HepG2 (cell line): ENCODE measurements around the gene SDR42E2. TPM values are rescaled to one million over a fixed set of nuclear protein-coding genes. Genes with fewer than 3 reads are reported as not detected.

ENCODE experiments used
- AGO2 ChIP-seq: fragments of 200-400 bp; formaldehyde crosslinking; optimal IDR thresholded peaks from 2 replicates; pipeline ENCODE3; 2017; ENCODE audit warnings: mild to moderate bottlenecking, low read depth, low read length, moderate library complexity
- EED ChIP-seq: sonication (generic); formaldehyde crosslinking; IDR thresholded peaks from 2 replicates; pipeline ENCODE4 v1.5.0; 2020; ENCODE audit warnings: mild to moderate bottlenecking, missing genetic modification reagents
- FOXK2 ChIP-seq: fragments of 450-650 bp; IDR thresholded peaks from 2 replicates; pipeline ENCODE4 v1.6.1; 2016
- JUNB ChIP-seq: sonication (generic); formaldehyde crosslinking; IDR thresholded peaks from 2 replicates; pipeline ENCODE4 v1.8.0; 2022; ENCODE audit warnings: missing genetic modification reagents, mild to moderate bottlenecking, borderline replicate concordance
- KAT7 ChIP-seq: IDR thresholded peaks from 2 replicates; pipeline ENCODE4 v1.6.1; 2018; ENCODE audit warnings: borderline replicate concordance, missing compliant biosample characterization
- NR2F2 ChIP-seq: IDR thresholded peaks from 2 replicates; pipeline ENCODE4 v1.6.1; 2012; ENCODE audit warnings: low read depth, inconsistent platforms, borderline replicate concordance
- PHF8 ChIP-seq: sonication (generic); formaldehyde crosslinking; IDR thresholded peaks from 2 replicates; pipeline ENCODE4 v1.5.0; 2020; ENCODE audit warnings: missing genetic modification reagents
- RBFOX2 ChIP-seq: fragments of 200-400 bp; formaldehyde crosslinking; IDR thresholded peaks from 2 replicates; pipeline ENCODE4 v1.6.1; 2017; ENCODE audit warnings: low read depth, mild to moderate bottlenecking, low read length
- STAG1 ChIP-seq: sonication (generic); formaldehyde crosslinking; IDR thresholded peaks from 2 replicates; pipeline ENCODE4 v1.4.0; 2020; ENCODE audit warnings: missing genetic modification reagents
- TAF1 ChIP-seq: sonication (generic); formaldehyde crosslinking; IDR thresholded peaks from 2 replicates; pipeline ENCODE4 v1.4.0; 2020; ENCODE audit warnings: missing genetic modification reagents
- ZBTB34 ChIP-seq: sonication (generic); formaldehyde crosslinking; IDR thresholded peaks from 2 replicates; pipeline ENCODE4 v1.8.0; 2022; ENCODE audit warnings: mild to moderate bottlenecking, missing genetic modification reagents
- ZNF101 ChIP-seq: sonication (generic); formaldehyde crosslinking; IDR thresholded peaks from 2 replicates; pipeline ENCODE4 v1.4.0; 2020; ENCODE audit warnings: mild to moderate bottlenecking, low read depth, missing genetic modification reagents, borderline replicate concordance
- ZNF136 ChIP-seq: sonication (generic); formaldehyde crosslinking; IDR thresholded peaks from 2 replicates; pipeline ENCODE4 v1.8.1; 2022; ENCODE audit warnings: low read depth, mild to moderate bottlenecking, moderate library complexity, missing genetic modification reagents
- ZNF556 ChIP-seq: sonication (generic); formaldehyde crosslinking; IDR thresholded peaks from 2 replicates; pipeline ENCODE4 v1.4.0; 2020; ENCODE audit warnings: mild to moderate bottlenecking, missing genetic modification reagents, borderline replicate concordance
- ZNF557 ChIP-seq: sonication (generic); formaldehyde crosslinking; IDR thresholded peaks from 2 replicates; pipeline ENCODE4 v1.4.0; 2020; ENCODE audit warnings: missing genetic modification reagents
- ZNF841 ChIP-seq: sonication (generic); formaldehyde crosslinking; IDR thresholded peaks from 2 replicates; pipeline ENCODE4 v1.8.1; 2023; ENCODE audit warnings: missing genetic modification reagents, borderline replicate concordance
- ZSCAN12 ChIP-seq: sonication (generic); formaldehyde crosslinking; IDR thresholded peaks from 2 replicates; pipeline ENCODE4 v1.9.0; 2021; ENCODE audit warnings: mild to moderate bottlenecking, missing genetic modification reagents
- ZSCAN21 ChIP-seq: sonication (generic); formaldehyde crosslinking; IDR thresholded peaks from 2 replicates; pipeline ENCODE4 v1.8.0; 2022; ENCODE audit warnings: mild to moderate bottlenecking, missing genetic modification reagents, moderate library complexity, borderline replicate concordance
- ZSCAN29 ChIP-seq: sonication (generic); formaldehyde crosslinking; conservative IDR thresholded peaks from 2 replicates; pipeline ENCODE4 v1.4.0; 2020; ENCODE audit warnings: mild to moderate bottlenecking, missing genetic modification reagents
- polyA plus RNA-seq, 8 experiments: library from polyadenylated mRNA; depleted of rRNA in 3 of 8; stranded (reverse) in 7 of 8; unstranded in 1 of 8; fragments of >200 nt; fragmentation: Illumina TruSeq in 4 of 8; extraction: Trizol in 4 of 8; gene quantifications; 2 replicates each; pipeline versions ENCODE4 v1.2.1 to v1.2.3, GENCODE V29; 2011 to 2016; ENCODE audit warnings: low read depth in 4 of 8, missing spikeins in 1 of 8, mixed read lengths in 1 of 8; ENCODE audit not compliant: insufficient read depth in 1 of 8
- total RNA-seq, 5 experiments: library from RNA; depleted of rRNA; stranded (reverse); fragments of >200 nt; fragmentation: Illumina TruSeq; extraction: Trizol; gene quantifications; 2 replicates each; pipeline ENCODE4 v1.2.3, GENCODE V29; 2016; ENCODE audit warnings: low read depth in 1 of 5
- TF ChIP-seq, protein P1 (sequence below): sonication (generic); formaldehyde crosslinking; IDR thresholded peaks from 2 replicates; pipeline ENCODE4 v1.4.0; 2020; ENCODE audit warnings: missing genetic modification reagents, borderline replicate concordance
- TF ChIP-seq, protein P2 (sequence below): sonication (generic); formaldehyde crosslinking; conservative IDR thresholded peaks from 2 replicates; pipeline ENCODE4 v1.8.0; 2022; ENCODE audit warnings: missing genetic modification reagents
- TF ChIP-seq, protein P3 (sequence below): sonication (generic); formaldehyde crosslinking; IDR thresholded peaks from 2 replicates; pipeline ENCODE4 v1.5.0; 2020; ENCODE audit warnings: mild to moderate bottlenecking, missing genetic modification reagents, moderate library complexity
- TF ChIP-seq, protein P4 (sequence below): sonication (generic); formaldehyde crosslinking; IDR thresholded peaks from 2 replicates; pipeline ENCODE4 v1.4.0; 2020; ENCODE audit warnings: missing genetic modification reagents, low read depth, mild to moderate bottlenecking, borderline replicate concordance

Gene SDR42E2
- total and polyA plus RNA-seq, 2 of the 13 experiments (the other 11 are each of a cell fraction or from before 2014, with no cell fraction given), result 0.05 to 0.11 TPM

DNA sequence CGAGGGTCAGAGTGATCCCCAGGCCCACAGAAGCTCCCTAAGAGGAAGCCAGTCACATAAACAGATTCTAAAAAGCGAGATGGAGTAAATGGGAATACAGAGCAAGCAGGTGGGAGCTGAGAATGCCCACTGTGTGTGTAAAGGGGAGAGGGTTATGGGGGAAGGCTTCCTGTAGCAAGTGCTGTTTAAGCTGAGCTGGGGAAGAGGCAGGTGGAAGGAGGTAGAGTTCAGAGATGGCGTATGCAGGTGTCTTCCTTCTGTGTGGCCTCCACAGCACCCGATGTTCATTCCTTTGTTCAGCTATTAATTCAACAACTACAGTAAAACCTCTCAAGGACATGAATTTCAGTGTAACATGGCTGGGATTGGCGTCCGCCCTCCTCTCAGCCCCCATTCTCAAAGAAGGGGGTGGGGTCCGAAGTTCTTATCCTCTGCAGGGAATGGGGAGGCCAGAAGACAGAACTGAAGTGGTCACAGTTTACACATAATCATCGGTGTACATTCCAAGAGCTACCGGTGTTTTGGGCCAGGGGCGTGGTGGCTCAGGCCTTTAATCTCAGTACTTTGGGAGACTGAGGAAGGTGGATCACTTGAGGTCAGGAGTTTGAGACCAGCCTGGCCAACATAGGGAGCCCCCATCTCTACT, 45.5 kb downstream of the SDR42E2 start (continued):
- TF ChIP-seq ZNF556, result no peak
- TF ChIP-seq ZSCAN21, result 0 out of 2 replicates have a peak, but pooled peaks have one; percentile 0
- TF ChIP-seq AGO2, result no peak
- 0 out of 2 replicates have a peak, but pooled peaks have one; percentile 23 for TF ChIP-seq ZSCAN12
- TF ChIP-seq STAG1 (CRISPR knock-in tag), result no peak
- TF ChIP-seq ZNF136 (CRISPR knock-in tag), result no peak
- TF ChIP-seq, protein P1, sequence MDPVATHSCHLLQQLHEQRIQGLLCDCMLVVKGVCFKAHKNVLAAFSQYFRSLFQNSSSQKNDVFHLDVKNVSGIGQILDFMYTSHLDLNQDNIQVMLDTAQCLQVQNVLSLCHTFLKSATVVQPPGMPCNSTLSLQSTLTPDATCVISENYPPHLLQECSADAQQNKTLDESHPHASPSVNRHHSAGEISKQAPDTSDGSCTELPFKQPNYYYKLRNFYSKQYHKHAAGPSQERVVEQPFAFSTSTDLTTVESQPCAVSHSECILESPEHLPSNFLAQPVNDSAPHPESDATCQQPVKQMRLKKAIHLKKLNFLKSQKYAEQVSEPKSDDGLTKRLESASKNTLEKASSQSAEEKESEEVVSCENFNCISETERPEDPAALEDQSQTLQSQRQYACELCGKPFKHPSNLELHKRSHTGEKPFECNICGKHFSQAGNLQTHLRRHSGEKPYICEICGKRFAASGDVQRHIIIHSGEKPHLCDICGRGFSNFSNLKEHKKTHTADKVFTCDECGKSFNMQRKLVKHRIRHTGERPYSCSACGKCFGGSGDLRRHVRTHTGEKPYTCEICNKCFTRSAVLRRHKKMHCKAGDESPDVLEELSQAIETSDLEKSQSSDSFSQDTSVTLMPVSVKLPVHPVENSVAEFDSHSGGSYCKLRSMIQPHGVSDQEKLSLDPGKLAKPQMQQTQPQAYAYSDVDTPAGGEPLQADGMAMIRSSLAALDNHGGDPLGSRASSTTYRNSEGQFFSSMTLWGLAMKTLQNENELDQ (CRISPR knock-in tag), result no peak
- no peak for TF ChIP-seq NR2F2
- no peak for TF ChIP-seq FOXK2
- TF ChIP-seq JUNB, result no peak
- TF ChIP-seq ZNF101 (CRISPR knock-in tag), result no peak
- peak; percentile 65; the same call in 1 of the 2 replicates for TF ChIP-seq KAT7 (CRISPR knock-in tag)
- no peak for TF ChIP-seq TAF1 (CRISPR knock-in tag)
- no peak for TF ChIP-seq ZNF557 (CRISPR knock-in tag)
- TF ChIP-seq, protein P2, sequence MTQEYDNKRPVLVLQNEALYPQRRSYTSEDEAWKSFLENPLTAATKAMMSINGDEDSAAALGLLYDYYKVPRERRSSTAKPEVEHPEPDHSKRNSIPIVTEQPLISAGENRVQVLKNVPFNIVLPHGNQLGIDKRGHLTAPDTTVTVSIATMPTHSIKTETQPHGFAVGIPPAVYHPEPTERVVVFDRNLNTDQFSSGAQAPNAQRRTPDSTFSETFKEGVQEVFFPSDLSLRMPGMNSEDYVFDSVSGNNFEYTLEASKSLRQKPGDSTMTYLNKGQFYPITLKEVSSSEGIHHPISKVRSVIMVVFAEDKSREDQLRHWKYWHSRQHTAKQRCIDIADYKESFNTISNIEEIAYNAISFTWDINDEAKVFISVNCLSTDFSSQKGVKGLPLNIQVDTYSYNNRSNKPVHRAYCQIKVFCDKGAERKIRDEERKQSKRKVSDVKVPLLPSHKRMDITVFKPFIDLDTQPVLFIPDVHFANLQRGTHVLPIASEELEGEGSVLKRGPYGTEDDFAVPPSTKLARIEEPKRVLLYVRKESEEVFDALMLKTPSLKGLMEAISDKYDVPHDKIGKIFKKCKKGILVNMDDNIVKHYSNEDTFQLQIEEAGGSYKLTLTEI (CRISPR knock-in tag), result no peak
- no peak for TF ChIP-seq ZNF841 (CRISPR knock-in tag)
- TF ChIP-seq, protein P3, sequence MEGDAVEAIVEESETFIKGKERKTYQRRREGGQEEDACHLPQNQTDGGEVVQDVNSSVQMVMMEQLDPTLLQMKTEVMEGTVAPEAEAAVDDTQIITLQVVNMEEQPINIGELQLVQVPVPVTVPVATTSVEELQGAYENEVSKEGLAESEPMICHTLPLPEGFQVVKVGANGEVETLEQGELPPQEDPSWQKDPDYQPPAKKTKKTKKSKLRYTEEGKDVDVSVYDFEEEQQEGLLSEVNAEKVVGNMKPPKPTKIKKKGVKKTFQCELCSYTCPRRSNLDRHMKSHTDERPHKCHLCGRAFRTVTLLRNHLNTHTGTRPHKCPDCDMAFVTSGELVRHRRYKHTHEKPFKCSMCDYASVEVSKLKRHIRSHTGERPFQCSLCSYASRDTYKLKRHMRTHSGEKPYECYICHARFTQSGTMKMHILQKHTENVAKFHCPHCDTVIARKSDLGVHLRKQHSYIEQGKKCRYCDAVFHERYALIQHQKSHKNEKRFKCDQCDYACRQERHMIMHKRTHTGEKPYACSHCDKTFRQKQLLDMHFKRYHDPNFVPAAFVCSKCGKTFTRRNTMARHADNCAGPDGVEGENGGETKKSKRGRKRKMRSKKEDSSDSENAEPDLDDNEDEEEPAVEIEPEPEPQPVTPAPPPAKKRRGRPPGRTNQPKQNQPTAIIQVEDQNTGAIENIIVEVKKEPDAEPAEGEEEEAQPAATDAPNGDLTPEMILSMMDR, result 0 out of 2 replicates have a peak, but pooled peaks have one; percentile 6
- TF ChIP-seq ZBTB34 (CRISPR knock-in tag), result no peak
- no peak for TF ChIP-seq EED (CRISPR knock-in tag)
- TF ChIP-seq RBFOX2, result no peak
- TF ChIP-seq, protein P4, sequence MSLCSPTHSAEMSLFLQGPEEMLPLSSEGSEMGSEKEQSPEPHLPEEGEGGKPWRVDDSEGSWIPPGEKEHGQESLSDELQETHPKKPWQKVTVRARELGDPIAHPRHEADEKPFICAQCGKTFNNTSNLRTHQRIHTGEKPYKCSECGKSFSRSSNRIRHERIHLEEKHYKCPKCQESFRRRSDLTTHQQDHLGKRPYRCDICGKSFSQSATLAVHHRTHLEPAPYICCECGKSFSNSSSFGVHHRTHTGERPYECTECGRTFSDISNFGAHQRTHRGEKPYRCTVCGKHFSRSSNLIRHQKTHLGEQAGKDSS (CRISPR knock-in tag), result no peak
- no peak for TF ChIP-seq PHF8 (CRISPR knock-in tag)
- no peak for TF ChIP-seq ZSCAN29 (CRISPR knock-in tag)
